ENCODE data around the gene PLEKHN1. TPM values are rescaled to one million over a fixed set of nuclear protein-coding genes. Genes with fewer than 3 reads are reported as not detected.
A peak's percentile ranks its signal among the peaks of the same experiment; 100 is the strongest.

The PLEKHN1 gene
- total and polyA plus RNA-seq, 2 experiments from 2014 or later: 0.60 to 2.4 TPM

GRCh38 chr1:941588-942383, 24.5 kb upstream of the PLEKHN1 start:
- H3K4me1 ChIP-seq (ENCODE audit: insufficient read depth): peaks cover 42% of the 10 kb centered on the region
- peak overlapping the region; percentile 96 for H3K4me2 ChIP-seq
- peak overlapping the region; percentile 86 for H3K27ac ChIP-seq
- peak overlapping the region; percentile 27 for H3K4me3 ChIP-seq
- peak; percentile 92 for DNase-seq (ENCODE audit: low spot score)
- TF ChIP-seq EZH2phosphoT487 (IDR thresholded peaks at IDR 0.05; ENCODE audit: low read depth, severe bottlenecking, unreplicated experiment) (no peak), CTCF (IDR thresholded peaks at IDR 0.05; ENCODE audit: poor library complexity) (no peak), EZH2 (IDR thresholded peaks at IDR 0.05; ENCODE audit: borderline replicate concordance) (no peak)
- peaks cover 22% of the 10 kb centered on the region for H3K27me3 ChIP-seq
- no peaks in the 10 kb centered on the region for H3K9me3 ChIP-seq (ENCODE audit: low read depth)
- H2AFZ ChIP-seq: no peak overlapping the region
- H4K20me1 ChIP-seq (ENCODE audit: insufficient read depth, poor library complexity, severe bottlenecking): no peaks in the 10 kb centered on the region
- H3K79me2 ChIP-seq: no peaks in the 10 kb centered on the region
- no peaks in the 10 kb centered on the region for H3K36me3 ChIP-seq (replicated peaks; ENCODE audit: insufficient read depth, low read depth)
- 0% methylated on average over 2 of the region's 98 CpGs for WGBS (ENCODE audit: low lambda C conversion rate, missing lambda C conversion rate)
- no peaks in the 10 kb centered on the region for H3K9me2 ChIP-seq (replicated peaks; ENCODE audit: insufficient read depth)

- Histone ChIP-seq H2AFZ (no peak overlapping the region), H3K79me2 (no peaks in the 10 kb centered on the region), H3K27me3 (peaks cover 22% of the 10 kb centered on the region), H3K4me1 (ENCODE audit: insufficient read depth) (peaks cover 42% of the 10 kb centered on the region), H3K36me3 (replicated peaks; ENCODE audit: insufficient read depth, low read depth) (no peaks in the 10 kb centered on the region), H3K4me2 (peak overlapping the region; percentile 96), H3K9me2 (replicated peaks; ENCODE audit: insufficient read depth) (no peaks in the 10 kb centered on the region), H3K9me3 (ENCODE audit: low read depth) (no peaks in the 10 kb centered on the region), H4K20me1 (ENCODE audit: insufficient read depth, poor library complexity, severe bottlenecking) (no peaks in the 10 kb centered on the region), H3K27ac (peak overlapping the region; percentile 70), H3K4me3 (peak overlapping the region; percentile 27)
- peak; percentile 61 for DNase-seq (ENCODE audit: low spot score)
- TF ChIP-seq EZH2 (IDR thresholded peaks at IDR 0.05; ENCODE audit: borderline replicate concordance) (no peak), CTCF (IDR thresholded peaks at IDR 0.05; ENCODE audit: poor library complexity) (no peak), EZH2phosphoT487 (IDR thresholded peaks at IDR 0.05; ENCODE audit: low read depth, severe bottlenecking, unreplicated experiment) (no peak)
- WGBS (ENCODE audit: low lambda C conversion rate, missing lambda C conversion rate): 0% methylated on average over 4 of the region's 48 CpGs
Observed at GRCh38 chr1:942411-942821, 23.9 kb upstream of the PLEKHN1 start.

GRCh38 chr1:942864-943533, 23.3 kb upstream of the PLEKHN1 start:
- no peak overlapping the region for H3K4me3 ChIP-seq
- TF ChIP-seq CTCF (IDR thresholded peaks at IDR 0.05; ENCODE audit: poor library complexity) (no peak), EZH2 (IDR thresholded peaks at IDR 0.05; ENCODE audit: borderline replicate concordance) (no peak), EZH2phosphoT487 (IDR thresholded peaks at IDR 0.05; ENCODE audit: low read depth, severe bottlenecking, unreplicated experiment) (no peak)
- DNase-seq (ENCODE audit: low spot score): peak; percentile 54

More at GRCh38 chr1:942864-943533, 23.3 kb upstream of the PLEKHN1 start:
- Histone ChIP-seq H3K4me2 (peak overlapping the region; percentile 96), H3K27ac (peak overlapping the region; percentile 70), H2AFZ (no peak overlapping the region), H3K36me3 (replicated peaks; ENCODE audit: insufficient read depth, low read depth) (no peaks in the 10 kb centered on the region), H3K4me1 (ENCODE audit: insufficient read depth) (peaks cover 42% of the 10 kb centered on the region), H4K20me1 (ENCODE audit: insufficient read depth, poor library complexity, severe bottlenecking) (no peaks in the 10 kb centered on the region), H3K9me3 (ENCODE audit: low read depth) (no peaks in the 10 kb centered on the region), H3K79me2 (no peaks in the 10 kb centered on the region), H3K27me3 (peaks cover 22% of the 10 kb centered on the region), H3K9me2 (replicated peaks; ENCODE audit: insufficient read depth) (no peaks in the 10 kb centered on the region)
- WGBS (ENCODE audit: low lambda C conversion rate, missing lambda C conversion rate): 35% methylated on average over 25 of the region's 27 CpGs

Data from hepatocyte (in vitro differentiated cells).